Measurements from ENCODE around the gene BBX.
"Not testable (repeated sequence)": the region's sequence is repeated elsewhere in the genome, so short reads cannot be mapped to it uniquely, and the experiment has no call there.

The BBX gene

DNA sequence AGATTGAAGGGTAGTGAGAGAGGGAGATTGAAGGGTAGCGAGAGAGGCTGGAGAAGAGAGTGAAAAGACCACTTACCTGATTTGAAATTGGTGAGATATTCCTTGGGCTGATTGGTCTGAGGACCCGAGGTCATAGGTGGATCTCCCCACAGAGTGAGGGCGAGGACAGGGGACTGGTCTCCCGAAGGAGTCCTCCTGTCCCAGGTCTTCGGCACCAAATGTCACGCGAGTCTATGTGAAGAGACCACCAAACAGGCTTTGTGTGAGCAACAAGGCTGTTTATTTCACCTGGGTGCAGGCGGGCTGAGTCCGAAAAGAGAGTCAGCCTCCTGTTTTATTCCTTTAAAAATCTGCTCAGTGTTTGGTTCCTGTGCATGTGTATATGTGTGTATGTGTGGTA lies 48.7 kb downstream of the BBX start:
- not testable (repeated sequence) for H3K9ac ChIP-seq (ENCODE audit: low read depth, low read length, poor library complexity); H3K27ac ChIP-seq (replicated peaks; ENCODE audit: low read length); H2BK5ac ChIP-seq (ENCODE audit: low read length); H4K8ac ChIP-seq (ENCODE audit: low read depth, low read length); H2AK5ac ChIP-seq (ENCODE audit: low read depth, low read length); H3K4me1 ChIP-seq (ENCODE audit: control insufficient read depth in 2 of 2, insufficient read depth in 1 of 2, low read depth in 1 of 2, low read length in 2 of 2); H2AFZ ChIP-seq (ENCODE audit: low read length); H3K18ac ChIP-seq (ENCODE audit: low read length); H3K23ac ChIP-seq (ENCODE audit: low read depth, low read length, poor library complexity); H3K4me2 ChIP-seq (ENCODE audit: insufficient read depth, low read length, poor library complexity, severe bottlenecking); H3K27me3 ChIP-seq (ENCODE audit: control insufficient read depth in 3 of 3, insufficient read depth in 3 of 3, low read depth in 1 of 3, low read length in 3 of 3); H2BK15ac ChIP-seq (ENCODE audit: low read length); H3K9me3 ChIP-seq (replicated peaks in 1 of 2; ENCODE audit: control insufficient read depth in 2 of 2, insufficient read depth in 1 of 2, low read depth in 1 of 2, low read length in 2 of 2); H3K14ac ChIP-seq (ENCODE audit: low read length); DNase-seq (ENCODE audit: low spot score); H2BK120ac ChIP-seq (ENCODE audit: low read depth, low read length); H3K4me3 ChIP-seq (ENCODE audit: low read length in 2 of 2); H3K4ac ChIP-seq (ENCODE audit: low read length); H2BK12ac ChIP-seq (ENCODE audit: low read length); H4K91ac ChIP-seq (ENCODE audit: low read depth, low read length, poor library complexity); H3K36me3 ChIP-seq (replicated peaks in 1 of 2; ENCODE audit: control insufficient read depth in 2 of 2, insufficient read depth in 2 of 2, low read length in 2 of 2); H3K79me1 ChIP-seq (ENCODE audit: low read depth, low read length)
- WGBS, 2 donors (ENCODE audit: extremely low coverage in 2 of 2, insufficient read length in 2 of 2, insufficient replicate concordance in 1 of 2): no CpG with 5 or more reads among the region's 9 CpGs

DNA sequence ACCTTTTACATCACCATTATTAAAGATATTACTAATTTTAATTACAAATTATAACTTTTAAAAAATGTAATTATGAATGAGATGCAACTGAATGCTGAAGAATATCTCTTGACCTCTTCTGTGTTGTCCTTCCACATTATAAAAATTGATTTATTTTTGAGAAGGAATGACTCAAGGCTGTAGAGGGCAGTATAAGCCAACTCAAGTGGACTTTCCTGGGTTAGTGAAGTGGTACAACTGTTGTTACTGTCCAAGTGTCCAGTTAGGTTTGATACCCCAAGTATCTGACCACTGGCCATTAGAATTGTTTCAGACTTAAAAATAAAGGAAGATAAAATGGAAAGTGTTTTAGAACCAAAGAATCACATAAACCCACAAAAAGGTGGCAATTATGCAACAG lies 51.9 kb downstream of the BBX start:
- no peak overlapping the region for H2AK5ac ChIP-seq (ENCODE audit: low read depth, low read length)
- H3K4ac ChIP-seq (ENCODE audit: low read length): no peak overlapping the region
- no peak overlapping the region for H3K14ac ChIP-seq (ENCODE audit: low read length)
- peaks cover 0 to 5% of the 10 kb centered on the region in 2 donors for H3K36me3 ChIP-seq (replicated peaks in 1 of 2; ENCODE audit: control insufficient read depth in 2 of 2, insufficient read depth in 2 of 2, low read length in 2 of 2)
- no peaks in the 10 kb centered on the region for H3K79me1 ChIP-seq (ENCODE audit: low read depth, low read length)
- no peak overlapping the region for H3K4me3 ChIP-seq (ENCODE audit: low read length in 2 of 2)
- no peak overlapping the region for H3K18ac ChIP-seq (ENCODE audit: low read length)
- no peak for DNase-seq (ENCODE audit: low spot score)
- no peak overlapping the region for H4K8ac ChIP-seq (ENCODE audit: low read depth, low read length)
- H3K23ac ChIP-seq (ENCODE audit: low read depth, low read length, poor library complexity): no peak overlapping the region
- no peak overlapping the region for H2BK15ac ChIP-seq (ENCODE audit: low read length)
- H4K91ac ChIP-seq (ENCODE audit: low read depth, low read length, poor library complexity): no peak overlapping the region
- peaks cover 2 to 4% of the 10 kb centered on the region in 2 donors for H3K4me1 ChIP-seq (ENCODE audit: control insufficient read depth in 2 of 2, insufficient read depth in 1 of 2, low read depth in 1 of 2, low read length in 2 of 2)
- H3K27ac ChIP-seq (replicated peaks; ENCODE audit: low read length): no peak overlapping the region
- H2BK120ac ChIP-seq (ENCODE audit: low read depth, low read length): no peak overlapping the region
- H3K4me2 ChIP-seq (ENCODE audit: insufficient read depth, low read length, poor library complexity, severe bottlenecking): no peak overlapping the region
- H2BK5ac ChIP-seq (ENCODE audit: low read length): no peak overlapping the region
- no peaks in the 10 kb centered on the region for H3K27me3 ChIP-seq (ENCODE audit: control insufficient read depth in 3 of 3, insufficient read depth in 3 of 3, low read depth in 1 of 3, low read length in 3 of 3)
- H2AFZ ChIP-seq (ENCODE audit: low read length): no peak overlapping the region
- H3K9ac ChIP-seq (ENCODE audit: low read depth, low read length, poor library complexity): no peak overlapping the region
- H3K9me3 ChIP-seq (replicated peaks in 1 of 2; ENCODE audit: control insufficient read depth in 2 of 2, insufficient read depth in 1 of 2, low read depth in 1 of 2, low read length in 2 of 2): no peaks in the 10 kb centered on the region
- H2BK12ac ChIP-seq (ENCODE audit: low read length): no peak overlapping the region

DNA sequence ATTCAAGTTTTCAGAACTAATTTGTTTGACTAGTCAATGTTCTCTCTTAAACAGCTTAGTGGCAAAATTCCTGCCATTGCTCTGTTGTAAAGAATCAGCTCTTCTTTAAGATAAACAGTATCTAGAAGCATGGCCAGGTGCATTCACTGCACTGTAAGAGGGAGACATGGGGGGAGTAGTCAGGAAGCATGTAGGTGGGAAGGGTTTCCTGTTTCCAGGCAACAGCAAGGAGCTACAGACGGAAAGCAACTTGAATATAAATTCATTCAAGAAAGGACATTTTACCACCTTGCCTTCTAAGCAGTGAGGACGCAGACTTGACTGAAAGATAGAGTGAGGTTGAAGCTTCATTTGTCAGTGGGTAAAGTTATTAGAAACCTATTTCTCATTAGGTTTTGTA lies 55.3 kb downstream of the BBX start:
- Histone ChIP-seq H2AFZ (ENCODE audit: low read length) (no peak overlapping the region), H3K27ac (replicated peaks; ENCODE audit: low read length) (no peak overlapping the region), H2AK5ac (ENCODE audit: low read depth, low read length) (no peak overlapping the region), H2BK12ac (ENCODE audit: low read length) (no peak overlapping the region), H3K36me3 (replicated peaks in 1 of 2; ENCODE audit: control insufficient read depth in 2 of 2, insufficient read depth in 2 of 2, low read length in 2 of 2) (peaks cover 0 to 5% of the 10 kb centered on the region in 2 donors), H3K18ac (ENCODE audit: low read length) (no peak overlapping the region), H2BK5ac (ENCODE audit: low read length) (no peak overlapping the region), H3K9me3 (replicated peaks in 1 of 2; ENCODE audit: control insufficient read depth in 2 of 2, insufficient read depth in 1 of 2, low read depth in 1 of 2, low read length in 2 of 2) (no peaks in the 10 kb centered on the region), H3K4me1 (ENCODE audit: control insufficient read depth in 2 of 2, insufficient read depth in 1 of 2, low read depth in 1 of 2, low read length in 2 of 2) (peaks cover 2 to 4% of the 10 kb centered on the region in 2 donors), H3K4ac (ENCODE audit: low read length) (no peak overlapping the region), H4K8ac (ENCODE audit: low read depth, low read length) (no peak overlapping the region), H3K4me2 (ENCODE audit: insufficient read depth, low read length, poor library complexity, severe bottlenecking) (no peak overlapping the region), H2BK15ac (ENCODE audit: low read length) (no peak overlapping the region), H2BK120ac (ENCODE audit: low read depth, low read length) (no peak overlapping the region), H3K4me3 (ENCODE audit: low read length in 2 of 2) (no peak overlapping the region), H3K23ac (ENCODE audit: low read depth, low read length, poor library complexity) (no peak overlapping the region), H3K9ac (ENCODE audit: low read depth, low read length, poor library complexity) (no peak overlapping the region), H3K27me3 (ENCODE audit: control insufficient read depth in 3 of 3, insufficient read depth in 3 of 3, low read depth in 1 of 3, low read length in 3 of 3) (no peaks in the 10 kb centered on the region), H3K14ac (ENCODE audit: low read length) (no peak overlapping the region), H4K91ac (ENCODE audit: low read depth, low read length, poor library complexity) (no peak overlapping the region), H3K79me1 (ENCODE audit: low read depth, low read length) (no peaks in the 10 kb centered on the region)
- DNase-seq (ENCODE audit: low spot score): no peak
- no CpG with 5 or more reads among the region's 2 CpGs for WGBS, 2 donors (ENCODE audit: extremely low coverage in 2 of 2, insufficient read length in 2 of 2, insufficient replicate concordance in 1 of 2)

DNA sequence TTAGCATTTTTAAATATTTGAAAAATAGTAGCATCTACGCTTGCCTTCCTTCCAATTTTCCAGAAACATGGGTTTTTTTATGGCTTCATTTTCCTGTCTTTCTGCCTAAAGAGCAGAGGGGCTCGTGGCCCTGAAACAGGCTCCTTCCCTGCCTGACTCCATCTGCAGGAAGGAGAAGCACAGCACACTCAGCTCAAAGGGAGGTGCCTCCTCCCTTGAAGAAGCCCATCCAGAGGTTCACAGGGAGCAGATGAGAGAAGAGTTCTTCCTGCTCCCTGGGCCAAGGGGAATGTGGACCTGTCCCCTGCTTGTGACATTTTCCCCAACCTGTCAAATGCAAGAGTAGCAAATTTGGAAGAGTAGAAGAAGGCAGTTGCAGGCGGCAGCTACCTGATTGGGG lies 55.8 kb downstream of the BBX start:
- Histone ChIP-seq H3K27me3 (ENCODE audit: control insufficient read depth in 3 of 3, insufficient read depth in 3 of 3, low read depth in 1 of 3, low read length in 3 of 3) (no peaks in the 10 kb centered on the region), H3K4me2 (ENCODE audit: insufficient read depth, low read length, poor library complexity, severe bottlenecking) (no peak overlapping the region), H3K27ac (replicated peaks; ENCODE audit: low read length) (no peak overlapping the region), H3K14ac (ENCODE audit: low read length) (no peak overlapping the region), H3K18ac (ENCODE audit: low read length) (no peak overlapping the region), H4K8ac (ENCODE audit: low read depth, low read length) (no peak overlapping the region), H3K36me3 (replicated peaks in 1 of 2; ENCODE audit: control insufficient read depth in 2 of 2, insufficient read depth in 2 of 2, low read length in 2 of 2) (peaks cover 0 to 5% of the 10 kb centered on the region in 2 donors), H3K4me1 (ENCODE audit: control insufficient read depth in 2 of 2, insufficient read depth in 1 of 2, low read depth in 1 of 2, low read length in 2 of 2) (peaks cover 2 to 4% of the 10 kb centered on the region in 2 donors), H3K79me1 (ENCODE audit: low read depth, low read length) (no peaks in the 10 kb centered on the region), H2AK5ac (ENCODE audit: low read depth, low read length) (no peak overlapping the region), H2BK120ac (ENCODE audit: low read depth, low read length) (no peak overlapping the region), H3K4ac (ENCODE audit: low read length) (no peak overlapping the region), H2BK5ac (ENCODE audit: low read length) (no peak overlapping the region), H4K91ac (ENCODE audit: low read depth, low read length, poor library complexity) (no peak overlapping the region), H3K9ac (ENCODE audit: low read depth, low read length, poor library complexity) (no peak overlapping the region), H2AFZ (ENCODE audit: low read length) (no peak overlapping the region), H3K23ac (ENCODE audit: low read depth, low read length, poor library complexity) (no peak overlapping the region), H2BK12ac (ENCODE audit: low read length) (no peak overlapping the region), H3K9me3 (replicated peaks in 1 of 2; ENCODE audit: control insufficient read depth in 2 of 2, insufficient read depth in 1 of 2, low read depth in 1 of 2, low read length in 2 of 2) (no peaks in the 10 kb centered on the region), H3K4me3 (ENCODE audit: low read length in 2 of 2) (no peak overlapping the region), H2BK15ac (ENCODE audit: low read length) (no peak overlapping the region)
- no peak for DNase-seq (ENCODE audit: low spot score)
- no CpG with 5 or more reads among the region's 3 CpGs for WGBS, 2 donors (ENCODE audit: extremely low coverage in 2 of 2, insufficient read length in 2 of 2, insufficient replicate concordance in 1 of 2)
